Motor neuron (in vitro differentiated cells): Measurements from ENCODE around the gene ESR1. TPM values are rescaled to one million over a fixed set of nuclear protein-coding genes. Genes with fewer than 3 reads are reported as not detected.
"Not testable (repeated sequence)": the region's sequence is repeated elsewhere in the genome, so short reads cannot be mapped to it uniquely, and the experiment has no call there.

Source experiments
- ATAC-seq, 8 experiments: fragments of 200-7000 bp; cut with Tn5 transposase; replicated peaks in 6 of 8; 2 replicates each; pipeline ENCODE4 v1.8.0; 2021; ENCODE audit warnings: mild to moderate bottlenecking in 8 of 8, moderate library complexity in 8 of 8
- H3K27ac ChIP-seq, 2 donors: fragments of 250-450 bp; sonication (Bioruptor Pico); 2 replicates each; pipeline ENCODE4 v1.9.0; 2021; ENCODE audit warnings: antibody characterized with exemption in 2 of 2, mild to moderate bottlenecking in 2 of 2, moderate library complexity in 1 of 2
- H3K4me1 ChIP-seq, 2 donors: fragments of 250-450 bp; sonication (Bioruptor Pico); replicated peaks in 1 of 2; 2 replicates each; pipeline ENCODE4 v1.6.1; 2021; ENCODE audit warnings: antibody characterized with exemption in 2 of 2, mild to moderate bottlenecking in 2 of 2, moderate library complexity in 1 of 2
- H3K4me3 ChIP-seq, 5 donors: fragments of 250-450 bp; sonication (Bioruptor Pico); 2 replicates each; pipeline ENCODE4 v1.9.0; 2021; ENCODE audit warnings: antibody characterized with exemption in 5 of 5, mild to moderate bottlenecking in 5 of 5, moderate library complexity in 4 of 5
- WGBS, 10 experiments: fragments of 450-650 bp; shearing (Covaris generic); methylation state at CpG; one replicate each; pipeline ENCODE4 v1.0.0; 2022; 5-methylcytosine and 5-hydroxymethylcytosine counted together
- in situ Hi-C, 9 experiments: fragments of 400-800 bp; cut with MboI; loops; one replicate each; pipeline ENCODE4 v1.15.0; 2021; ENCODE audit warnings: low sequenced_read_pairs in 9 of 9, low pct_unique_long_range_greater_than_20kb in 2 of 9; ENCODE audit not compliant: unreplicated experiment in 9 of 9
- total RNA-seq, 8 experiments: library from RNA; unstranded; fragments of 300-600 nt; gene quantifications; 2 replicates each; pipeline versions ENCODE4 v1.2.3 to v1.2.4, GENCODE V29; 2022

ESR1 gene
- total RNA-seq, 8 experiments from 2014 or later = 0.24 to 1.4 (median 0.77) TPM

- Histone ChIP-seq H3K4me3 (no peak overlapping the region), H3K27ac (no peak overlapping the region), H3K4me1 (no peaks in the 10 kb centered on the region)
- in situ Hi-C loops = no loop called here
- ATAC-seq = no peak
- WGBS, 10 experiments = 18 to 83% (median 71%) methylated on average over 2 to 3 of the region's 3 CpGs; no CpG with 5 or more reads in 3 of the 10 experiments
Observed at GRCh38 chr6:151832710-151833109, 25.2 kb downstream of the ESR1 start.

GRCh38 chr6:151835396-151835795, 27.9 kb downstream of the ESR1 start:
- Histone ChIP-seq H3K4me3 (no peak overlapping the region), H3K27ac (no peak overlapping the region), H3K4me1 (no peaks in the 10 kb centered on the region)
- no peak for ATAC-seq
- in situ Hi-C loops = no loop called here
- 0 to 92% (median 52%) methylated on average over 1 to 4 of the region's 4 CpGs; no CpG with 5 or more reads in 4 of the 10 experiments for WGBS, 10 experiments

DNA sequence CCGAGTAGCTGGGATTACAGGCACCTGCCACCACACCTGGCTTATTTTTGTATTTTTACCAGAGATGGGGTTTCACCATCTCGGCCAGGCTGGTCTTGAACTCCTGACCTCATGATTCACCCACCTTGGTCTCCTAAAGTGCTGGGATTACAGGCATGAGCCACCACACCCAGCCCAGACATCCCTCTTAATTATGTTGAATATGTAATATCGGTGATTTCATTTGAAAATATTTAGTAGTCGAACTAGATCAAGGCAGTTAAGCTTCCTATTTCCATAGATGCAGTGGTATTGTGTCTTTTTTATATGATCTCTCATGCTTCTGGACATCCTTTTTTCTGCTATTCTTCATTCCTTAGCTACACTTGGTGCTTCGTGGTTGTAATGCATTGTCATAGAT, 29.7 kb downstream of the ESR1 start:
- H3K27ac ChIP-seq = no peak overlapping the region
- WGBS, 10 experiments = 0 to 80% (median 53%) methylated on average over 1 to 5 of the region's 5 CpGs
- H3K4me1 ChIP-seq = no peaks in the 10 kb centered on the region
- peak in 2 of 8 experiments; percentile 88 to 94 for ATAC-seq
- in situ Hi-C loops = no loop called here
- H3K4me3 ChIP-seq = no peak overlapping the region

DNA sequence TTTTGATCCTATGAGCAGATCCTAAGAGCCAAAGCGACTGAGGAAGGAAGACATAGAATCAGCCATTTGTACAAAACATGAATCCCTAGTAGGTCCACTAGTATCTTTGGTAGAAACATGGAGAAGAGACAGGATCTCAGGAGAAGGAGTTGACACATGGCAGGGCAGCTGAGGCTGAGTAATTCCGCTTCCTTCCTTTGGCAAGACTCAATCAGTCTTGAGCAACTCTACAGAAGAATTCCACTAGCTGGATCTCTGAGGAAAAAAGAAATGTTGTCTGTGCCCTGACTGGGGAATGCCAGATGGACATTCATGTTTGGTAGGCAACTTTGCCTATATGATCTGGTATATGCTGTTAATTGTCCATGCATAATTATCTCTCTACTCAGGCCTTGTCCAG, 35.3 kb downstream of the ESR1 start:
- in situ Hi-C loops = no loop called here
- 29 to 92% (median 84%) methylated on average over 1 to 2 of the region's 2 CpGs; no CpG with 5 or more reads in 3 of the 10 experiments for WGBS, 10 experiments
- ATAC-seq = no peak

GRCh38 chr6:151847064-151847463, 39.6 kb downstream of the ESR1 start:
- H3K27ac ChIP-seq = no peak overlapping the region
- peak in 3 of 8 experiments; percentile 34 to 66 (median 58) for ATAC-seq
- no peaks in the 10 kb centered on the region for H3K4me1 ChIP-seq
- WGBS, 10 experiments = 0 to 20% methylated on average over 1 of the region's 1 CpG; no CpG with 5 or more reads in 8 of the 10 experiments
- no peak overlapping the region for H3K4me3 ChIP-seq
- in situ Hi-C loops = no loop called here

More for the DNA sequence above, 35.3 kb downstream of the ESR1 start:
- Histone ChIP-seq H3K4me3 (no peak overlapping the region), H3K27ac (no peak overlapping the region), H3K4me1 (no peaks in the 10 kb centered on the region)

GRCh38 chr6:151850479-151851003, 43.1 kb downstream of the ESR1 start:
- ATAC-seq = peak in 3 of 8 experiments; percentile 51 to 71 (median 52)
- WGBS, 10 experiments = 23 to 61% (median 37%) methylated on average over 4 to 5 of the region's 5 CpGs; no CpG with 5 or more reads in 1 of the 10 experiments
- Histone ChIP-seq H3K4me1 (no peaks in the 10 kb centered on the region), H3K27ac (no peak overlapping the region), H3K4me3 (no peak overlapping the region)
- in situ Hi-C loops = no loop called here

DNA sequence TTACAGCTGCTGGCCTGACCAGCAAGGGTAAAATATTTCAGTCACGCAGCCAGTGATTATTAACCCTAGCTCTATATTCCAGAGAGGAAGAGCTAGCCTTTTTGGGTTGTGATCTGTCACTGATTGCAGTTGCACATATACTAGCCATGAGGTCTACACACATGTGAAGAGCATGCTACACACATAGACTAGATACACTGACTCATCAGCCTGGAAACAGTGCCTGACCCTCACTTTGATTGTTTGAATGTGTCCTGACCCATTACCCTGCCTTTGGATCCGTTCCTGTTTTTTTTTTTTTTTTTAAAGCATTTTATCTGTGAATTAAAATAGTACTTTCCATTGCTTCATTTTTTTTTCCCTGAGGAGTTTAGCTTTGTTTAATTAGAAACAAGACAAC, 50.8 kb downstream of the ESR1 start:
- 0 to 100% (median 56%) methylated on average over 1 to 2 of the region's 2 CpGs; no CpG with 5 or more reads in 2 of the 10 experiments for WGBS, 10 experiments

DNA sequence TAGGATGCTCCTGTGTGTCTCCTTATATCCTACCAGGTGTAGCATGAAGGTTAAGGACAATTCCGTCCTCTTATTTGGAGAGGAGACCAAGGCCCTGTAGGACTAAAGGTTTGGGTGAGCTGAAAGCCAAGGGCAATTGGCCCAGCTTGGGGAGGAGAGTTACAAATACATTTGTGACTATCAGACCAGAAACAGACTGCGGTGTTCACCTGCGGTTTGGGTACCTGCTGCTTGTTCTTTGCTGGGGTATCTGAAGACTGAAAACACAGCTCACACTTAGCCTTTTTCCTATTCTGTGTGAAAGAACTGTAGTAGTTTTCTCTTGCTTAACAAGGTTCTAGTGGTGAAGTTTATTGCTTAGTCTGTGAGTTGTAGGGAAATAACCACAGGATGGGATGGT, 55.0 kb downstream of the ESR1 start:
- ATAC-seq = no peak
- in situ Hi-C loops = no loop called here
- Histone ChIP-seq H3K4me3 (no peak overlapping the region), H3K27ac (no peak overlapping the region), H3K4me1 (no peaks in the 10 kb centered on the region)
- 17 to 100% (median 78%) methylated on average over 1 to 3 of the region's 3 CpGs for WGBS, 10 experiments

More for the DNA sequence above, 50.8 kb downstream of the ESR1 start:
- in situ Hi-C loops = no loop called here
- no peak for ATAC-seq
- Histone ChIP-seq H3K27ac (no peak overlapping the region), H3K4me1 (no peaks in the 10 kb centered on the region), H3K4me3 (no peak overlapping the region)

DNA sequence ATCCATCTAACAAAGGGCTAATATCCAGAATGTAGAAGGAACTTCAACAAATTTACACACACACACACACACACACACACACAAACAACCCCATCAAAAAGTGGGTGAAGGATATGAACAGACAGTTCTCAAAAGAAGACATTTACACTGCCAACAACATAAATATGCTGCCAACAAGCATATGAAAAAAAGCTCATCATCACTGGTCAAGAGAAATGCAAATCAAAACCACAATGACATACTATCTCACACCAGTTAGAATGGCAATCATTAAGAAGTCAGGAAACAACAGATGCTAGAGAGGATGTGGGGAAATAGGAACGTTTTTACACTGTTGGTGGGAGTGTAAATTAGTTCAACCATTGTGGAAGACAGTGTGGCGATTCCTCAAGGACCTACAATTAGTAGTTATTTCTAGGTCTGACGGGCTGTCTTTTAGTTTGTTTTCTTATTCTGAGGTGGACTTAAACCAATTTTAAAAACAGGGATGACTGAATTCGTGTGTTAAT, 59.9 kb downstream of the ESR1 start:
- H3K4me3 ChIP-seq, H3K4me1 ChIP-seq, H3K27ac ChIP-seq, ATAC-seq, in situ Hi-C loops: not testable (repeated sequence)
- WGBS, 10 experiments = 0 to 88% (median 50%) methylated on average over 1 to 4 of the region's 4 CpGs

DNA sequence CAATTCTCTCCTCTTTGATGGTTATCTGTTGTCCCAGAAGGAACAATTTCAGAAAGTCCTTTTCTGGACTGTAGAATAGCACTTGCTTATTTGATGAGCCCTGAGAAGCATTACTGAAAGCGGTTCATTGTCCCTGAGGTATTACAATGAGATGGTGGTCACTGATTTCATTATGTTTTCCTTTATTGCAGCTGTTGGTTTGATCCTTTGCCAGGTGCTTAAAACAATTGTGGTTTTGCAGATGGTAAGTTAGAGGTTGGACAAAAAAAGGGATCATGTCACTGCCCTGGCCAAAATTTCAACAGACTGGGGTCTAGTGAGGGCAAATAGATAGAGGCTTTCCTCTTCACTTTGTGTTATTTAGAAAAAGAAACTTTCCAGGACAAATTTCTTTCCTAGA, 61.9 kb downstream of the ESR1 start:
- H3K4me1 ChIP-seq = no peaks in the 10 kb centered on the region
- no peak overlapping the region for H3K27ac ChIP-seq
- 0 to 100% (median 75%) methylated on average over 1 of the region's 1 CpG; no CpG with 5 or more reads in 3 of the 10 experiments for WGBS, 10 experiments
- ATAC-seq = no peak
- no peak overlapping the region for H3K4me3 ChIP-seq
- in situ Hi-C loops = no loop called here

DNA sequence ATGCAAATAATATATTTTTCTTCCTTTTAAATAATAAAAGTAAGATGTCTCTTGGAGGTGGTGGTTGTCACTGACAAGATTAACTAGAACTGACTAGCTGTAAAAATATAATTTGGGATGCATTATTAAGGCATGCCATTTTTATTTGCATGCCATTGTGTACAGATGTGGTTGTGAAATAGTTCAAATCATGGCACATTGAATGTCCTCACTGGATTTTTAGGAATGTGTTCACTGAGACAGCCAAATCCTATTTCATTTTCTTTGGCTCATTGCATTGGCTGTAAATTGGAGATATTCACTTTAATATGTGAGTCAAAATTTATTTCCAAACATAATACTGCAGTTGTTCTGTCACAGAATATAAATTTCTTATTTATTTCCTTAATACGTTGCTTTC, 62.3 kb downstream of the ESR1 start:
- Histone ChIP-seq H3K27ac (no peak overlapping the region), H3K4me3 (no peak overlapping the region), H3K4me1 (no peaks in the 10 kb centered on the region)
- 0 to 93% (median 39%) methylated on average over 1 of the region's 1 CpG for WGBS, 10 experiments
- ATAC-seq = no peak
- in situ Hi-C loops = no loop called here

DNA sequence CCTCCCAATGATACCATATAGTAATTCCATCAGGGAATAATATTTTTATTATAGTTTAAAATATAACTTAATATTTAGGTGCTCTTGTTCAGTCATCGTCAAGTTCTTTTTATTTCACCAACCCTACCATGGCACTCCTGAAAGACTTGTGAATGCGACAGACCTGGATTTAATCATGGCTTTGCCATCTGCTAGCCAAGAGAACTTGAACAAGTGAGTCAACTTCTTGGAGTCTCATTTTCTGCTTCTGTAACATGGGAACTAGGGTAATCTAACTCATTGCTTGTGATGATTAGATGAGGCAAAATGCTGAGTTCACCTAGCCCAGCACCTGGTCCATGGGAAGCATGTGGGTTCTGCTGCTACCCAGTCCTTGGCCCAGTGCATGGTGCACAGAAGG, 62.9 kb downstream of the ESR1 start:
- Histone ChIP-seq H3K4me3 (no peak overlapping the region), H3K27ac (no peak overlapping the region), H3K4me1 (no peaks in the 10 kb centered on the region)
- ATAC-seq = no peak
- in situ Hi-C loops = no loop called here
- WGBS, 10 experiments = 0 to 100% (median 54%) methylated on average over 1 to 2 of the region's 2 CpGs; no CpG with 5 or more reads in 2 of the 10 experiments

GRCh38 chr6:151875524-151875923, 68.0 kb downstream of the ESR1 start:
- 0% methylated on average over 1 of the region's 1 CpG; no CpG with 5 or more reads in 5 of the 10 experiments for WGBS, 10 experiments
- Histone ChIP-seq H3K4me3 (no peak overlapping the region), H3K4me1 (no peaks in the 10 kb centered on the region), H3K27ac (no peak overlapping the region)
- ATAC-seq = no peak
- in situ Hi-C loops = no loop called here

DNA sequence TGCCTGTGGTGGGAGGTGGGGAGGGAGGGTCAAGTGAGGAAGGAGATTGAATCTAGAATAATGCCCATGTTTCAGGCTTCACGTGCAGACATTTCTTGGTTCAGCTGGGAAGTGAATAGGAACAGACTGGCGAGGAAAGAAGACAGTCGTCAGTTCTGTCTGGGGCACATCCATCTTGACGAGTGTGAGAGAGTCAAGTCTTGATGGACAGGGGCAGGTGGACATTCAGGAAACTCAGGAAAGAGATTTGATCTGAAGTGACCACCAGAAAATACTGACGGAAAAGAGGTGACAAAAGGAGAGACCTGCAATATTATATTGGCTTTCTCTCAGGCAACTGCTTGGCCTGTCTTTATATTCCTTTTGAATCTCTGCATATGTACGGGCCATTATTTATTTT, 68.6 kb downstream of the ESR1 start:
- no peak overlapping the region for H3K4me3 ChIP-seq
- no peak for ATAC-seq
- no peak overlapping the region for H3K27ac ChIP-seq
- H3K4me1 ChIP-seq = no peaks in the 10 kb centered on the region
- WGBS, 10 experiments = 26 to 92% (median 86%) methylated on average over 1 to 6 of the region's 6 CpGs; no CpG with 5 or more reads in 3 of the 10 experiments
- in situ Hi-C loops = no loop called here
